Stimulated activated CD4-positive, alpha-beta T cell treated with anti-CD3 and anti-CD28 coated beads, TNF-alpha, amount 100 ng/mL, for 48 hours (primary cell): ENCODE results near the gene ITGA7.
A peak's percentile ranks its signal among the peaks of the same experiment; 100 is the strongest.

Source experiments
- DNase-seq, 3 donors: peaks; one replicate each; pipeline ENCODE4 v3.0.0-alpha.2; 2020; ENCODE audit warnings: low read depth in 3 of 3

The ITGA7 gene

GRCh38 chr12:55718624-55719275 is 11.0 kb upstream of the ITGA7 start:
- DNase-seq = no peak

GRCh38 chr12:55718015-55718414 is 10.3 kb upstream of the ITGA7 start:
- no peak for DNase-seq

GRCh38 chr12:55717011-55718007 is 9.6 kb upstream of the ITGA7 start:
- peak in 1 of 3 donors; percentile 33 for DNase-seq

- no peak for DNase-seq
Observed at GRCh38 chr12:55716582-55716957, 8.9 kb upstream of the ITGA7 start.

GRCh38 chr12:55715833-55716581 is 8.3 kb upstream of the ITGA7 start, which contains the start of gene BLOC1S1:
BLOC1S1 (plus strand) TSS chr12:55716046; CDS start chr12:55716052, 6 bp downstream.
- peak; percentile 90 to 96 (median 91) for DNase-seq

- no peak for DNase-seq
Observed at GRCh38 chr12:55715169-55715764, 7.6 kb upstream of the ITGA7 start.

- no peak for DNase-seq
Observed at GRCh38 chr12:55713721-55714120, 6.0 kb upstream of the ITGA7 start.

GRCh38 chr12:55712700-55713415 is 5.2 kb upstream of the ITGA7 start:
- no peak for DNase-seq

- DNase-seq = no peak
Observed at GRCh38 chr12:55711786-55712553, 4.3 kb upstream of the ITGA7 start.

GRCh38 chr12:55708695-55709233 is 1.1 kb upstream of the ITGA7 start:
- no peak for DNase-seq

GRCh38 chr12:55707219-55707671 is 459 bp downstream of the ITGA7 start:
- DNase-seq = no peak

- DNase-seq = no peak
Observed at GRCh38 chr12:55706568-55707218, 1.0 kb downstream of the ITGA7 start.

- DNase-seq = no peak
Observed at GRCh38 chr12:55705782-55706402, 1.8 kb downstream of the ITGA7 start.

GRCh38 chr12:55704824-55705718 is 2.6 kb downstream of the ITGA7 start:
- DNase-seq = no peak

- no peak for DNase-seq
Observed at GRCh38 chr12:55703901-55704761, 3.6 kb downstream of the ITGA7 start.

- DNase-seq = no peak
Observed at GRCh38 chr12:55703288-55703687, 4.4 kb downstream of the ITGA7 start.

- no peak for DNase-seq
Observed at GRCh38 chr12:55702861-55703260, 4.8 kb downstream of the ITGA7 start.
